GM12891 (cell line): ENCODE measurements around the gene CYB561A3.

ENCODE experiments used
- PAX5 ChIP-seq: IDR thresholded peaks from 2 replicates; pipeline ENCODE4 v1.6.1; 2011; ENCODE audit warnings: low read length, moderate library complexity, mild to moderate bottlenecking; ENCODE audit not compliant: insufficient read depth, severe bottlenecking
- POLR2A ChIP-seq: IDR thresholded peaks from 2 replicates; pipeline ENCODE4 v1.6.1; 2011; ENCODE audit warnings: low read depth, low read length, control low read depth
- POLR2AphosphoS5 ChIP-seq: IDR thresholded peaks from 2 replicates; pipeline ENCODE4 v1.6.1; 2011; ENCODE audit warnings: low read depth, low read length, control low read depth
- POU2F2 ChIP-seq: IDR thresholded peaks from 2 replicates; pipeline ENCODE4 v1.6.1; 2011; ENCODE audit warnings: low read depth, mild to moderate bottlenecking, control low read depth, low read length, moderate library complexity
- TAF1 ChIP-seq: IDR thresholded peaks from 2 replicates; pipeline ENCODE4 v1.6.1; 2011; ENCODE audit warnings: low read depth, low read length, control low read depth

GRCh38 chr11:61340979-61341378 lies 20.7 kb downstream of the CYB561A3 start:
- TF ChIP-seq POLR2AphosphoS5 (no peak), POLR2A (no peak), TAF1 (no peak), PAX5 (no peak), POU2F2 (no peak)
